Activated T-helper 2 cell treated with anti-CD3 and anti-CD28 coated beads, Interferon-gamma antibody, Interleukin-2, Interleukin-4, amounts not matched to agents 10 μg/mL and 5 μg/mL and 100 μg/mL, durations not matched to agents 14 hours and 24 hours and 36 hours (primary cell): ENCODE results near the gene PITPNB. TPM values are rescaled to one million over a fixed set of nuclear protein-coding genes. Genes with fewer than 3 reads are reported as not detected.

ENCODE experiments used
- DNase-seq: peaks from one replicate; pipeline ENCODE4 v3.0.0; 2021; ENCODE audit warnings: low spot score
- H3K27ac Mint-ChIP-seq: one replicate; pipeline ENCODE4 v1.8.0; 2021; ENCODE audit warnings: mixed read lengths
- H3K27me3 Mint-ChIP-seq: one replicate; pipeline ENCODE4 v1.8.0; 2021; ENCODE audit warnings: low read depth, mixed read lengths
- H3K36me3 Mint-ChIP-seq: one replicate; pipeline ENCODE4 v1.8.0; 2021; ENCODE audit warnings: low read depth, mixed read lengths
- H3K4me1 Mint-ChIP-seq: one replicate; pipeline ENCODE4 v1.8.0; 2021; ENCODE audit warnings: low read depth, mixed read lengths
- H3K4me3 Mint-ChIP-seq: one replicate; pipeline ENCODE4 v1.8.0; 2021; ENCODE audit warnings: low read depth, mild to moderate bottlenecking, moderate library complexity, mixed read lengths
- H3K9me3 Mint-ChIP-seq: one replicate; pipeline ENCODE4 v1.8.0; 2021; ENCODE audit warnings: mixed read lengths
- intact Hi-C: fragments of 100-400 bp; cut with micrococcal nuclease; formaldehyde crosslinking; loops from one replicate; pipeline ENCODE4 v1.15.1; 2023
- total RNA-seq: library from RNA; stranded (reverse); gene quantifications from 2 replicates; pipeline ENCODE4 v1.2.3, GENCODE V29; 2022

The PITPNB gene
- total RNA-seq, 1 donor from 2014 or later, result 138 TPM

- intact Hi-C loops, result no loop called here
- Mint-ChIP-seq H3K4me3 (no peak overlapping the region), H3K27me3 (peaks cover 35% of the 10 kb centered on the region), H3K4me1 (peaks cover 13% of the 10 kb centered on the region), H3K9me3 (no peaks in the 10 kb centered on the region), H3K36me3 (no peaks in the 10 kb centered on the region), H3K27ac (no peak overlapping the region)
- peak; percentile 23 for DNase-seq
Measured at GRCh38 chr22:27804470-27805297, 114.4 kb downstream of the PITPNB start.

- H3K27me3 Mint-ChIP-seq, result peaks cover 32% of the 10 kb centered on the region
- H3K4me3 Mint-ChIP-seq, result no peak overlapping the region
- no peaks in the 10 kb centered on the region for H3K36me3 Mint-ChIP-seq
- no peak overlapping the region for H3K27ac Mint-ChIP-seq
- intact Hi-C loops, result no loop called here
- no peaks in the 10 kb centered on the region for H3K9me3 Mint-ChIP-seq
- no peak for DNase-seq
- peaks cover 13% of the 10 kb centered on the region for H3K4me1 Mint-ChIP-seq
Measured at GRCh38 chr22:27803841-27804415, 115.1 kb downstream of the PITPNB start.

GRCh38 chr22:27802346-27803073 is 116.5 kb downstream of the PITPNB start:
- H3K27me3 Mint-ChIP-seq, result peaks cover 34% of the 10 kb centered on the region
- no peak overlapping the region for H3K27ac Mint-ChIP-seq
- intact Hi-C loops, result no loop called here
- peak overlapping the region; percentile 65 for H3K4me3 Mint-ChIP-seq
- H3K4me1 Mint-ChIP-seq, result peaks cover 13% of the 10 kb centered on the region
- DNase-seq, result no peak
- H3K36me3 Mint-ChIP-seq, result no peaks in the 10 kb centered on the region
- no peaks in the 10 kb centered on the region for H3K9me3 Mint-ChIP-seq

Other genes with a start within 250 kb of the PITPNB start
- gene MN1, start 117.5 kb downstream of the PITPNB start, total RNA-seq, result 0.09 and 0.16 TPM in 2 replicates